ENCODE results near the gene COL11A2. TPM values are rescaled to one million over a fixed set of nuclear protein-coding genes. Genes with fewer than 3 reads are reported as not detected.

COL11A2 gene
- total and polyA plus RNA-seq, 2 of the 13 experiments (the other 11 are each of a cell fraction or from before 2014, with no cell fraction given): 0.55 TPM

DNA sequence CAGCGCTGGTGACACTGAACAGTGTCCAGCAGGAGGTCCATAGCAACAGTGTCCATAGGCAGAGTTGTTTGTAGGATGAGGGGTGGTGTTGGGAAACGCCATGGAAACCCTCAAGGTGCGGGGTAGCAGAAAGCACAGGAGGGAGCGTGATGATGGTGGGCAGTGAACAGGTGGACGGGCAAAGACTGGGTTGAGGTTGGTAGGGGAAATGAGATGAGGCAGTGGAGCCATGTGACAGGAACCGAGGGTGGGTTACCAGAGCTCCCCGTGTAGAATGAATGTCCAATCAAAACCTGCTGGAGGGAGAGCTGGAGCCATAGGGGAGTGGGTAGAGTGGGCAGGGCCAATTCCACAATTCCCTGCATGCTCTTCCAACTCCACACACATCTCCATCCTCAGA, 78.5 kb downstream of the COL11A2 start (continued):
- TF ChIP-seq, protein P1, sequence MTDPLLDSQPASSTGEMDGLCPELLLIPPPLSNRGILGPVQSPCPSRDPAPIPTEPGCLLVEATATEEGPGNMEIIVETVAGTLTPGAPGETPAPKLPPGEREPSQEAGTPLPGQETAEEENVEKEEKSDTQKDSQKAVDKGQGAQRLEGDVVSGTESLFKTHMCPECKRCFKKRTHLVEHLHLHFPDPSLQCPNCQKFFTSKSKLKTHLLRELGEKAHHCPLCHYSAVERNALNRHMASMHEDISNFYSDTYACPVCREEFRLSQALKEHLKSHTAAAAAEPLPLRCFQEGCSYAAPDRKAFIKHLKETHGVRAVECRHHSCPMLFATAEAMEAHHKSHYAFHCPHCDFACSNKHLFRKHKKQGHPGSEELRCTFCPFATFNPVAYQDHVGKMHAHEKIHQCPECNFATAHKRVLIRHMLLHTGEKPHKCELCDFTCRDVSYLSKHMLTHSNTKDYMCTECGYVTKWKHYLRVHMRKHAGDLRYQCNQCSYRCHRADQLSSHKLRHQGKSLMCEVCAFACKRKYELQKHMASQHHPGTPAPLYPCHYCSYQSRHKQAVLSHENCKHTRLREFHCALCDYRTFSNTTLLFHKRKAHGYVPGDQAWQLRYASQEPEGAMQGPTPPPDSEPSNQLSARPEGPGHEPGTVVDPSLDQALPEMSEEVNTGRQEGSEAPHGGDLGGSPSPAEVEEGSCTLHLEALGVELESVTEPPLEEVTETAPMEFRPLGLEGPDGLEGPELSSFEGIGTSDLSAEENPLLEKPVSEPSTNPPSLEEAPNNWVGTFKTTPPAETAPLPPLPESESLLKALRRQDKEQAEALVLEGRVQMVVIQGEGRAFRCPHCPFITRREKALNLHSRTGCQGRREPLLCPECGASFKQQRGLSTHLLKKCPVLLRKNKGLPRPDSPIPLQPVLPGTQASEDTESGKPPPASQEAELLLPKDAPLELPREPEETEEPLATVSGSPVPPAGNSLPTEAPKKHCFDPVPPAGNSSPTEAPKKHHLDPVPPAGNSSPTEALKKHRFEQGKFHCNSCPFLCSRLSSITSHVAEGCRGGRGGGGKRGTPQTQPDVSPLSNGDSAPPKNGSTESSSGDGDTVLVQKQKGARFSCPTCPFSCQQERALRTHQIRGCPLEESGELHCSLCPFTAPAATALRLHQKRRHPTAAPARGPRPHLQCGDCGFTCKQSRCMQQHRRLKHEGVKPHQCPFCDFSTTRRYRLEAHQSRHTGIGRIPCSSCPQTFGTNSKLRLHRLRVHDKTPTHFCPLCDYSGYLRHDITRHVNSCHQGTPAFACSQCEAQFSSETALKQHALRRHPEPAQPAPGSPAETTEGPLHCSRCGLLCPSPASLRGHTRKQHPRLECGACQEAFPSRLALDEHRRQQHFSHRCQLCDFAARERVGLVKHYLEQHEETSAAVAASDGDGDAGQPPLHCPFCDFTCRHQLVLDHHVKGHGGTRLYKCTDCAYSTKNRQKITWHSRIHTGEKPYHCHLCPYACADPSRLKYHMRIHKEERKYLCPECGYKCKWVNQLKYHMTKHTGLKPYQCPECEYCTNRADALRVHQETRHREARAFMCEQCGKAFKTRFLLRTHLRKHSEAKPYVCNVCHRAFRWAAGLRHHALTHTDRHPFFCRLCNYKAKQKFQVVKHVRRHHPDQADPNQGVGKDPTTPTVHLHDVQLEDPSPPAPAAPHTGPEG (CRISPR knock-in tag; IDR thresholded peaks at IDR 0.05): no peak
- TF ChIP-seq ZNF136 (CRISPR knock-in tag; IDR thresholded peaks at IDR 0.05; ENCODE audit: low read depth): no peak
- no peak for TF ChIP-seq CEBPB (IDR thresholded peaks at IDR 0.05; ENCODE audit: borderline replicate concordance, low read depth, low read length)
- no peak for TF ChIP-seq MEF2D (CRISPR knock-in tag; IDR thresholded peaks at IDR 0.05)
- TF ChIP-seq ZNF672 (CRISPR knock-in tag; IDR thresholded peaks at IDR 0.05): no peak
- TF ChIP-seq, protein P2, sequence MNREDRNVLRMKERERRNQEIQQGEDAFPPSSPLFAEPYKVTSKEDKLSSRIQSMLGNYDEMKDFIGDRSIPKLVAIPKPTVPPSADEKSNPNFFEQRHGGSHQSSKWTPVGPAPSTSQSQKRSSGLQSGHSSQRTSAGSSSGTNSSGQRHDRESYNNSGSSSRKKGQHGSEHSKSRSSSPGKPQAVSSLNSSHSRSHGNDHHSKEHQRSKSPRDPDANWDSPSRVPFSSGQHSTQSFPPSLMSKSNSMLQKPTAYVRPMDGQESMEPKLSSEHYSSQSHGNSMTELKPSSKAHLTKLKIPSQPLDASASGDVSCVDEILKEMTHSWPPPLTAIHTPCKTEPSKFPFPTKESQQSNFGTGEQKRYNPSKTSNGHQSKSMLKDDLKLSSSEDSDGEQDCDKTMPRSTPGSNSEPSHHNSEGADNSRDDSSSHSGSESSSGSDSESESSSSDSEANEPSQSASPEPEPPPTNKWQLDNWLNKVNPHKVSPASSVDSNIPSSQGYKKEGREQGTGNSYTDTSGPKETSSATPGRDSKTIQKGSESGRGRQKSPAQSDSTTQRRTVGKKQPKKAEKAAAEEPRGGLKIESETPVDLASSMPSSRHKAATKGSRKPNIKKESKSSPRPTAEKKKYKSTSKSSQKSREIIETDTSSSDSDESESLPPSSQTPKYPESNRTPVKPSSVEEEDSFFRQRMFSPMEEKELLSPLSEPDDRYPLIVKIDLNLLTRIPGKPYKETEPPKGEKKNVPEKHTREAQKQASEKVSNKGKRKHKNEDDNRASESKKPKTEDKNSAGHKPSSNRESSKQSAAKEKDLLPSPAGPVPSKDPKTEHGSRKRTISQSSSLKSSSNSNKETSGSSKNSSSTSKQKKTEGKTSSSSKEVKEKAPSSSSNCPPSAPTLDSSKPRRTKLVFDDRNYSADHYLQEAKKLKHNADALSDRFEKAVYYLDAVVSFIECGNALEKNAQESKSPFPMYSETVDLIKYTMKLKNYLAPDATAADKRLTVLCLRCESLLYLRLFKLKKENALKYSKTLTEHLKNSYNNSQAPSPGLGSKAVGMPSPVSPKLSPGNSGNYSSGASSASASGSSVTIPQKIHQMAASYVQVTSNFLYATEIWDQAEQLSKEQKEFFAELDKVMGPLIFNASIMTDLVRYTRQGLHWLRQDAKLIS (CRISPR knock-in tag; IDR thresholded peaks at IDR 0.05): no peak
- TF ChIP-seq, protein P3, sequence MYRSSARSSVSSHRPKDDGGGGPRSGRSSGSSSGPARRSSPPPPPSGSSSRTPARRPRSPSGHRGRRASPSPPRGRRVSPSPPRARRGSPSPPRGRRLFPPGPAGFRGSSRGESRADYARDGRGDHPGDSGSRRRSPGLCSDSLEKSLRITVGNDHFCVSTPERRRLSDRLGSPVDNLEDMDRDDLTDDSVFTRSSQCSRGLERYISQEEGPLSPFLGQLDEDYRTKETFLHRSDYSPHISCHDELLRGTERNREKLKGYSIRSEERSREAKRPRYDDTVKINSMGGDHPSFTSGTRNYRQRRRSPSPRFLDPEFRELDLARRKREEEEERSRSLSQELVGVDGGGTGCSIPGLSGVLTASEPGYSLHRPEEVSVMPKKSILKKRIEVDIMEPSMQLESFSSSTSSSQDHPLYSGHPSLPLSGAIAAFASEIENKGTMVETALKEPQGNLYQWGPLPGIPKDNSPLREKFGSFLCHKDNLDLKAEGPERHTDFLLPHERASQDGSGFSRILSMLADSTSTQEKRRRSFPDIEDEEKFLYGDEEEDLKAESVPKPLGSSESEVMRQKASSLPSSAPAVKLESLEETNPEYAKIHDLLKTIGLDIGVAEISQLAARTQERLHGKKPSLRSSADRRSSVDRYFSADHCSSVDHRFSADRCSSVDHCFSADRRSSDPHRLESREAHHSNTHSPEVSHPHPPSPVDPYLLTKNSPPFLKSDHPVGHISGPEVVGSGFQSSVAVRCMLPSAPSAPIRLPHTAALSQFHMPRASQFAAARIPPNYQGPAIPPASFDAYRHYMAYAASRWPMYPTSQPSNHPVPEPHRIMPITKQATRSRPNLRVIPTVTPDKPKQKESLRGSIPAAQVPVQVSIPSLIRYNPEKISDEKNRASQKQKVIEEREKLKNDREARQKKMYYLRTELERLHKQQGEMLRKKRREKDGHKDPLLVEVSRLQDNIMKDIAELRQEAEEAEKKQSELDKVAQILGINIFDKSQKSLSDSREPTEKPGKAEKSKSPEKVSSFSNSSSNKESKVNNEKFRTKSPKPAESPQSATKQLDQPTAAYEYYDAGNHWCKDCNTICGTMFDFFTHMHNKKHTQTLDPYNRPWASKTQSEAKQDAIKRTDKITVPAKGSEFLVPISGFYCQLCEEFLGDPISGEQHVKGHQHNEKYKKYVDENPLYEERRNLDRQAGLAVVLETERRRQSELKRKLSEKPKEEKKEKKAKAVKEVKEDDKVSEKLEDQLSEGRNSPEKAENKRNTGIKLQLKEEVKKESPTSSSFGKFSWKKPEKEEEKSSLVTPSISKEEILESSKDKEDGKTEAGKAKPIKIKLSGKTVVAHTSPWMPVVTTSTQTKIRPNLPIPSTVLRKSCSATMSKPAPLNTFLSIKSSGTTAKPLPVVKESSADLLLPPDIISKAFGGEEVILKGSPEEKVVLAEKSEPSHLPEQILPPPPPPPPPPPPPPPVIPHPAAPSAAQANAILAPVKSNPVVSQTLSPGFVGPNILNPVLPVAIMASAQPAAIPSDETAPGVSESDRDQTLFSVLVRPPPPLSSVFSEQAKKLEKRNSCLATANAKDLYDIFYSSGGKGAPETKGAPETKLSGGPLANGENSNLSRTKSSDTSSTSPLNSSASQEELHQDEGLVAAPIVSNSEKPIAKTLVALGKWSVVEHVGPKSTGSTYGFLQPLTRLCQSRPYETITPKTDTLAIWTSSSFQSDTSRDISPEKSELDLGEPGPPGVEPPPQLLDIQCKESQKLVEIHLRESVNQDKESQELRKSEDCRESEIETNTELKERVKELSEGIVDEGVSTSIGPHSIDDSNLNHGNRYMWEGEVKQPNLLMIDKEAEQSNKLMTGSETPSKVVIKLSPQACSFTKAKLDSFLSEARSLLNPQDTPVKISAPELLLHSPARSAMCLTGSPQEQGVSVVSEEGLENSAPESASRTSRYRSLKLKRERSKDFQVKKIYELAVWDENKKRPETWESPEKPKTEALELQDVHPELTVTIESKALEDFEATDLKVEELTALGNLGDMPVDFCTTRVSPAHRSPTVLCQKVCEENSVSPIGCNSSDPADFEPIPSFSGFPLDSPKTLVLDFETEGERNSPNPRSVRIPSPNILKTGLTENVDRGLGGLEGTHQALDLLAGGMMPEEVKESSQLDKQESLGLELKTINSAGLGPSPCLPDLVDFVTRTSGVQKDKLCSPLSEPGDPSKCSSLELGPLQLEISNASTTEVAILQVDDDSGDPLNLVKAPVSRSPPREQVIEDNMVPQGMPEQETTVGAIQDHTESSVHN (CRISPR knock-in tag; IDR thresholded peaks at IDR 0.05): no peak
- TF ChIP-seq RCOR2 (CRISPR knock-in tag; IDR thresholded peaks at IDR 0.05): no peak
- TF ChIP-seq ZNF205 (CRISPR knock-in tag; IDR thresholded peaks at IDR 0.05): no peak
- no peak for TF ChIP-seq ZNF75D (CRISPR knock-in tag; IDR thresholded peaks at IDR 0.05; ENCODE audit: borderline replicate concordance)
- TF ChIP-seq RXRB (CRISPR knock-in tag; IDR thresholded peaks at IDR 0.05; ENCODE audit: borderline replicate concordance): no peak
